Thymus (tissue), 11 donors: ENCODE measurements around the gene POFUT2. TPM values are rescaled to one million over a fixed set of nuclear protein-coding genes. Genes with fewer than 3 reads are reported as not detected.

Experiments
- DNase-seq, 9 donors: peaks; one replicate each; pipeline ENCODE4 v3.0.0-alpha.2; 2013; ENCODE audit warnings: low spot score in 9 of 9, low read depth in 6 of 9, missing footprints in 1 of 9
- H3K27ac ChIP-seq, 2 donors: one replicate each; pipeline ENCODE4 v1.5.1; 2013; ENCODE audit warnings: control low read depth in 1 of 2, low read depth in 1 of 2, low read length in 1 of 2, mild to moderate bottlenecking in 1 of 2, moderate library complexity in 1 of 2
- H3K27me3 ChIP-seq, 2 donors: one replicate each; pipeline ENCODE4 v1.5.1; 2013; ENCODE audit warnings: low read length in 1 of 2; ENCODE audit not compliant: control insufficient read depth in 2 of 2, insufficient read depth in 1 of 2
- H3K36me3 ChIP-seq, 2 donors: one replicate each; pipeline ENCODE4 v1.5.1; 2013; ENCODE audit warnings: low read length in 1 of 2, mild to moderate bottlenecking in 1 of 2, moderate library complexity in 1 of 2; ENCODE audit not compliant: control insufficient read depth in 2 of 2, insufficient read depth in 2 of 2
- H3K4me1 ChIP-seq, 2 donors: one replicate each; pipeline ENCODE4 v1.5.1; 2013; ENCODE audit warnings: low read length in 2 of 2; ENCODE audit not compliant: control insufficient read depth in 2 of 2, insufficient read depth in 2 of 2
- H3K4me3 ChIP-seq, 2 donors: one replicate each; pipeline ENCODE4 v1.5.1; 2013; ENCODE audit warnings: low read length in 2 of 2, control low read depth in 1 of 2, mild to moderate bottlenecking in 1 of 2
- H3K9me3 ChIP-seq, 2 donors: one replicate each; pipeline ENCODE4 v1.5.1; 2013; ENCODE audit warnings: low read length in 1 of 2, mild to moderate bottlenecking in 1 of 2; ENCODE audit not compliant: control insufficient read depth in 2 of 2, insufficient read depth in 1 of 2
- WGBS: extraction: QIAGEN DNeasy Blood & Tissue Kit; methylation state at CpG from one replicate; pipeline ENCODE4 v1.1.7; 2013; 5-methylcytosine and 5-hydroxymethylcytosine counted together
- polyA plus RNA-seq: library from polyadenylated mRNA; stranded (reverse); fragments of 200-250 nt; gene quantifications from one replicate; pipeline ENCODE4 v1.2.3, GENCODE V29; 2013
- total RNA-seq: library from RNA; stranded (reverse); fragments of 120-200 nt; gene quantifications from one replicate; pipeline ENCODE4 v1.2.4, GENCODE V29; 2013
- donor health status: healthy.

The POFUT2 gene
- total and polyA plus RNA-seq, 2 donors = 5.7 to 31.9 TPM

- H3K27me3 ChIP-seq = peaks cover 0 to 16% of the 10 kb centered on the region in 2 donors
- DNase-seq = peak in 2 of 9 donors; percentile 15 to 26
- H3K9me3 ChIP-seq = no peaks in the 10 kb centered on the region
- WGBS = 31% methylated on average over 27 of the region's 27 CpGs
- peak overlapping the region in 1 of 2 donors; percentile 37 for H3K27ac ChIP-seq
- H3K4me1 ChIP-seq = peaks cover 0 to 32% of the 10 kb centered on the region in 2 donors
- no peak overlapping the region for H3K4me3 ChIP-seq
- no peaks in the 10 kb centered on the region for H3K36me3 ChIP-seq
Observed at GRCh38 chr21:45256912-45257672, 30.6 kb downstream of the POFUT2 start.

GRCh38 chr21:45256021-45256911, 31.4 kb downstream of the POFUT2 start:
- Histone ChIP-seq H3K4me3 (no peak overlapping the region), H3K4me1 (peaks cover 0 to 32% of the 10 kb centered on the region in 2 donors), H3K36me3 (no peaks in the 10 kb centered on the region), H3K9me3 (peaks cover 0 to under 1% of the 10 kb centered on the region in 2 donors), H3K27me3 (peaks cover 0 to 16% of the 10 kb centered on the region in 2 donors), H3K27ac (peak overlapping the region in 1 of 2 donors; percentile 37)
- peak in 1 of 9 donors; percentile 17 for DNase-seq
- WGBS = 59% methylated on average over 31 of the region's 31 CpGs

GRCh38 chr21:45255381-45256020, 32.2 kb downstream of the POFUT2 start:
- no peaks in the 10 kb centered on the region for H3K36me3 ChIP-seq

GRCh38 chr21:45254460-45254930, 33.2 kb downstream of the POFUT2 start:
- Histone ChIP-seq H3K27ac (no peak overlapping the region), H3K9me3 (peaks cover 1 to 5% of the 10 kb centered on the region in 2 donors), H3K27me3 (peaks cover 0 to 16% of the 10 kb centered on the region in 2 donors), H3K36me3 (no peaks in the 10 kb centered on the region), H3K4me3 (no peak overlapping the region), H3K4me1 (peaks cover 0 to 32% of the 10 kb centered on the region in 2 donors)
- WGBS = 95% methylated on average over 17 of the region's 17 CpGs
- no peak for DNase-seq

More at GRCh38 chr21:45255381-45256020, 32.2 kb downstream of the POFUT2 start:
- Histone ChIP-seq H3K27me3 (peaks cover 0 to 16% of the 10 kb centered on the region in 2 donors), H3K4me3 (no peak overlapping the region), H3K27ac (no peak overlapping the region), H3K4me1 (peaks cover 0 to 32% of the 10 kb centered on the region in 2 donors), H3K9me3 (peaks cover 1 to 5% of the 10 kb centered on the region in 2 donors)
- peak in 2 of 9 donors; percentile 47 to 54 for DNase-seq
- 71% methylated on average over 22 of the region's 22 CpGs for WGBS

GRCh38 chr21:45253633-45254459, 33.8 kb downstream of the POFUT2 start:
- H3K4me1 ChIP-seq = peaks cover 0 to 32% of the 10 kb centered on the region in 2 donors
- WGBS = 96% methylated on average over 28 of the region's 28 CpGs
- no peaks in the 10 kb centered on the region for H3K36me3 ChIP-seq
- no peak for DNase-seq
- H3K27ac ChIP-seq = no peak overlapping the region
- peaks cover 1 to 5% of the 10 kb centered on the region in 2 donors for H3K9me3 ChIP-seq
- H3K27me3 ChIP-seq = peaks cover 0 to 20% of the 10 kb centered on the region in 2 donors
- no peak overlapping the region for H3K4me3 ChIP-seq

GRCh38 chr21:45253180-45253579, 34.5 kb downstream of the POFUT2 start:
- H3K27ac ChIP-seq = no peak overlapping the region
- no peak overlapping the region for H3K4me3 ChIP-seq
- WGBS = 87% methylated on average over 8 of the region's 8 CpGs
- H3K27me3 ChIP-seq = peaks cover 0 to 27% of the 10 kb centered on the region in 2 donors
- H3K4me1 ChIP-seq = peaks cover 0 to 32% of the 10 kb centered on the region in 2 donors
- DNase-seq = no peak
- no peaks in the 10 kb centered on the region for H3K36me3 ChIP-seq
- H3K9me3 ChIP-seq = peaks cover 1 to 5% of the 10 kb centered on the region in 2 donors

GRCh38 chr21:45252448-45252925, 35.2 kb downstream of the POFUT2 start:
- Histone ChIP-seq H3K4me1 (peaks cover 0 to 27% of the 10 kb centered on the region in 2 donors), H3K9me3 (peaks cover 1 to 5% of the 10 kb centered on the region in 2 donors), H3K27me3 (peaks cover 0 to 26% of the 10 kb centered on the region in 2 donors), H3K4me3 (no peak overlapping the region), H3K36me3 (no peaks in the 10 kb centered on the region), H3K27ac (no peak overlapping the region)
- WGBS = 96% methylated on average over 13 of the region's 13 CpGs
- DNase-seq = no peak
